GM12891 (cell line): ENCODE results near the gene ABI1.
A peak's percentile ranks its signal among the peaks of the same experiment; 100 is the strongest.

Source experiments
- DNase-seq: peaks from one replicate; pipeline ENCODE4 v3.0.0; 2011; ENCODE audit warnings: low spot score; ENCODE audit not compliant: insufficient read length
- FAIRE-seq: peaks from 2 replicates; lab custom pipeline; 2011; peaks lifted over from hg19 to GRCh38; lab: Jason Lieb, UNC
- PAX5 ChIP-seq: IDR thresholded peaks from 2 replicates; pipeline ENCODE4 v1.6.1; 2011; ENCODE audit warnings: low read length, moderate library complexity, mild to moderate bottlenecking; ENCODE audit not compliant: insufficient read depth, severe bottlenecking
- POLR2A ChIP-seq: IDR thresholded peaks from 2 replicates; pipeline ENCODE4 v1.6.1; 2011; ENCODE audit warnings: low read depth, low read length, control low read depth
- POLR2AphosphoS5 ChIP-seq: IDR thresholded peaks from 2 replicates; pipeline ENCODE4 v1.6.1; 2011; ENCODE audit warnings: low read depth, low read length, control low read depth
- POU2F2 ChIP-seq: IDR thresholded peaks from 2 replicates; pipeline ENCODE4 v1.6.1; 2011; ENCODE audit warnings: low read depth, mild to moderate bottlenecking, control low read depth, low read length, moderate library complexity
- SPI1 ChIP-seq: IDR thresholded peaks from 2 replicates; pipeline ENCODE4 v1.6.1; 2011; ENCODE audit warnings: low read depth, low read length, control low read depth
- TAF1 ChIP-seq: IDR thresholded peaks from 2 replicates; pipeline ENCODE4 v1.6.1; 2011; ENCODE audit warnings: low read depth, low read length, control low read depth

The ABI1 gene

DNA sequence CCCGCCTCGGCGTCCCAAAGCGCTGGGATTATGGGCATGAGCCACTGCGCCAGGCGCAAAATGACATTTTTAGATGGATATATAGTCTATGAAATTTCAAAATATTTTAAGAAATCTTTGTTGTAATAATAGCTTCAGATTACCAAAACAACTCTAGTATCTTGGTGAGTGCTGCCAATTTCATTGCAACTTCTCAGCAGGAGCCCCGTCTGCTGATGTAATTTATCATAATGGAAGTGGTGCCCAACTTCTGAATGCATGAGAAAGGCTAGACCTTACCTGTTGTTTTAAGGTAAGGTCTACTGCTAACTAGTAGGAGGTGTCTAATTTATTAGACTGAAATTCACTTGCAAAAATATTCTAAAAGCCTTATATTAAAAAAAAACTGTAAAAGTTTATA lies 143.3 kb downstream of the ABI1 start:
- DNase-seq = no peak
- no peak for FAIRE-seq
- no peak for TF ChIP-seq POLR2A
- TF ChIP-seq POU2F2 = no peak
- TF ChIP-seq POLR2AphosphoS5 = no peak
- no peak for TF ChIP-seq PAX5
- no peak for TF ChIP-seq SPI1
- TF ChIP-seq TAF1 = no peak

DNA sequence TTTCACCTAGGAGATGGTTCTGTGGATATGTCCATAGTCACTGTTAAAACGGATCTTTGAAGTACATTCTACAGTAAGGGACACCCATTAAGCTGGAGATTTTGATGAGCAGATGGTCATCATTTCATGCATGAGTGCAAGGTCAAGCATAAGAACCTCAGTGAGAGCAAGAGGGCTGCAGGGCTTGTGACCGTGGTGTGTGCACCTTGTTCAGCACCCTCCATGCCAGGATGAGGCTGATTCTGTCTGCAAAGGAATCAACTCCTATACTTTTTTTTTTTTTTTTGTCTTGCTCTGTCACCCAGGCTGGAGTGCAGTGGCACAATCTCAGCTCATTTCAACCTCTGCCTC lies 145.6 kb downstream of the ABI1 start:
- no peak for DNase-seq
- no peak for FAIRE-seq
- TF ChIP-seq SPI1 (no peak), POU2F2 (no peak), TAF1 (no peak), POLR2A (no peak), POLR2AphosphoS5 (no peak)

DNA sequence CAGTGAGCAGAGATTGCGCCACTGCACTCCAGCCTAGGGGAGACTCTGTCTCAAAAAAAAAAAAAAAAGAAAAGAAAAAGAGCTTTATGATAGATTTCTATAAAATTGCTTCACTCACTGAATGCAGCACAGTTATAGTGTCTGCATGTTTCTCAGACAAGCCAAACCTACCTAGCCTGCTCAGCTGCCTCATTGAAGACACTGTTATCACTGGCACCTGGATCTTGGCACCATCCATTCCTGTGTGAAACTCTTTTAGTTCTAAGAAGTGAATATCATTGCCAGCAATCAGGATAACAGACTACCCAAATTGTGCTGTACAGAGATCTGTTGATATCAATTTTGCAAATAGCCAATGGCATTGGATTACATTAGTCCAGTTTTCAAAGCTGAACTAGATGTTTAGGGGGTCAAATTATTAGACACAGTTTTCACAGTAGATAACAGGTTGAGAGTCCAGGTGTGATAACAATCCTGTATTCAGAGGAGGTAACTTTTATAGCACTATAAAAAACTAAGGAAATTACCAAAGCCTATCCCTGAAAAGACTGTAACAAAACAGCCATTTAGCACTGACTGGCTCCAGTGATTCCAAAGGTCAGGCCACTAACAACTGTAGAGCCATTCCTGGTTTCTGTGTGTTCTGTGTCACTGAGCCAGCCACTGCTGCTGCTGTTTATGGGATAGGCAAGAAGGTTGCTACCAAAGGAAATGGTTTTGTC lies 146.2 kb downstream of the ABI1 start:
- TF ChIP-seq PAX5 (no peak), TAF1 (no peak), POLR2AphosphoS5 (no peak), POU2F2 (no peak), SPI1 (no peak), POLR2A (no peak)
- DNase-seq (no peak), FAIRE-seq (no peak)

DNA sequence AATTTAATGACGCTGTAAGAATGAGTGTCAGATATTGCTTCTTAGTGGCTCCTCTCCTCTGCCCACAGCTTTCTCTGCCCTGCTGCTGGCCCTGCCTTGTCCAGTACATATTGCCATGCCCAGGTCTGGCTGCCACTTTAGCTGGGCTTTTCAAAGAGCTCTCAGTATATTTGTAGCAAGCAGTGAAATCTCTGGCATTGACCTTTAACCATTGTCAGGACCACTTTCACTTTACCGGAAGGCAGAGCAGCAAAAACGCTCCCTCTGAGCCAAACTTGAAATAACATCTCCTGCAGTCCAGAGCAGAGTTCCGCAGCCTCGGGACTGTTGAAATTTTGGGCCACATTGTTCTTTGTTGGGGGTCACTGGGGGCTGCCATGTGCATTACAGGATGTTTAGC lies 149.4 kb downstream of the ABI1 start:
- no peak for DNase-seq
- TF ChIP-seq TAF1 = no peak
- FAIRE-seq = no peak

DNA sequence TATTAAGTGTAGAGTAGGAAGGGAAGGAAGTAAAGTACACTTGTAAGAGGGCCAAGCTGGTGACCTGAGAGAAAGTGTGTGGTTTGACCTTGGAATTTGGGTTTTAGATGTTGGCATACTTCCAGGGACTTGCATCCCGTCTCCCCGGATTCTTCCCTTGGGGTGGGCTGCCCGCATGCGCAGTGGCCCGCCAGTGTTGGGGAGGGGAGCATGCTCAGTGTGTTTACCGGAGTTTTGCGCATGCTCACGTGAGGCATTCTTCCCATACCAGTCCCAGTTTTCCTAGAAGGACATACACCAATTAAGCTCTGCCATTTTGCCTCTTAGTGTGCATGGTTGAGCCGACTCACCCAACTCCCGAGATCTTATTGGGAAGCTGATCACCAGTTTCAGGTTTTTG lies 153.8 kb downstream of the ABI1 start:
- TF ChIP-seq POU2F2 = no peak
- no peak for TF ChIP-seq POLR2AphosphoS5
- TF ChIP-seq POLR2A = no peak
- TF ChIP-seq PAX5 = no peak
- no peak for TF ChIP-seq TAF1
- TF ChIP-seq SPI1 = no peak
- FAIRE-seq (no peak), DNase-seq (no peak)

DNA sequence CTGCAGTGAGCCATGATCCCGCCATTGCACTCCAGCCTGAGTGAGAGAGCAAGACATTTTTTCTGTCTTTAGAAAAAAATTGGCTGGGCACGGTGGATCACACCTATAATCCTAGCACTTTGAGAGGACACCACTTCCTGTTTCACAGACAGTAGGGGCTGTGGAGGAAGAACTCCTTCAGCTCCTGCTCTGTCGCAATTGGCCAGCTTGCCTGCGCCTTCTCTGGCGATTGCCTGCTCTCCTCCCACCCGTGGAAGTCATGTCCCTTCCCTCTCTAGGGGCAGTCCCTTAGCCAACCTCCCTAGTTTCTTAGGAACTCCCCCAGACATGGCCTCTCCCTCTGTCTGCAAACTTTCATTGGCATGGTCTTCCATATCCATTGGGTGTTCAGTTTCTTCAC lies 154.6 kb downstream of the ABI1 start:
- DNase-seq (no peak), FAIRE-seq (no peak)

DNA sequence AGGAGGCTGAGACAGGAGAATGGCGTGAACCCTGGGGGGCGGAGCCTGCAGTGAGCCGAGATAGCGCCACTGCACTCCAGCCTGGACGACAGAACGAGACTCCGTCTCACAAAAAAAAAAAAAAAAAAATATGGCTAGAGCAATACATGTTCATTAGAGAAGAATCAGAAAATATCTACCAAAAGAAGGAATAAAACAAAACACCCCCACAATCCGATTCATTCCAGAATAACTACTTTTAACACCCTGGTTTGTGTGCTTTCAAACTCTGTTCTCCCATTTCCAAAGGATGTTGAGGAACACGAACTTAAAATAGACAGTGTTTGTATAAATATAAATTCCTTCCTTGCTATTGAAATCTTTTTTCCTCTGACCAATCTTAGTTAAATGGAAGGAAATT lies 156.8 kb downstream of the ABI1 start:
- DNase-seq (no peak), FAIRE-seq (no peak)
- no peak for TF ChIP-seq POU2F2
- TF ChIP-seq PAX5 = no peak
- TF ChIP-seq POLR2A = no peak
- TF ChIP-seq SPI1 = no peak
- TF ChIP-seq POLR2AphosphoS5 = no peak
- no peak for TF ChIP-seq TAF1

More for the DNA sequence above, 154.6 kb downstream of the ABI1 start:
- TF ChIP-seq SPI1 (peak; percentile 35; the same call in 1 of the 2 replicates), PAX5 (no peak)

DNA sequence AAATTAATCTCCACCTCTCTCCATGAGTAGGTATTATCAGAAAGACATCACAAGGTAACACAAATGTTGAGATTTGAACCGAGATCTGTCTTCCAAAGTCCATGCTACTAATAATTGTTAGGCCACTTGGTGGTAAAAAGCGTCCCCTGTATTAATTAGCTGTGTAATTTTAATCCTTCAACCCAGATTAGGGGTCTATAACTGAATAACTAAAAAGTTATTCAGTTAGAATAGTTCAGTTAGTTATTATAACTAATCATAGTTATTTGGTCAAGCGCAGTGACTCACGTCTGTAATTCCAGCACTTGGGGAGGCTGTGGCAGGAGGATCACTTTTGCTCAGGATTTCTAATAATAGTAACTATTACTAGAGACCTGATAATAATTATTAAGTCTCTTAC lies 157.7 kb downstream of the ABI1 start:
- DNase-seq (no peak), FAIRE-seq (no peak)
- no peak for TF ChIP-seq SPI1
- no peak for TF ChIP-seq POLR2AphosphoS5
- TF ChIP-seq PAX5 = no peak
- no peak for TF ChIP-seq POU2F2

DNA sequence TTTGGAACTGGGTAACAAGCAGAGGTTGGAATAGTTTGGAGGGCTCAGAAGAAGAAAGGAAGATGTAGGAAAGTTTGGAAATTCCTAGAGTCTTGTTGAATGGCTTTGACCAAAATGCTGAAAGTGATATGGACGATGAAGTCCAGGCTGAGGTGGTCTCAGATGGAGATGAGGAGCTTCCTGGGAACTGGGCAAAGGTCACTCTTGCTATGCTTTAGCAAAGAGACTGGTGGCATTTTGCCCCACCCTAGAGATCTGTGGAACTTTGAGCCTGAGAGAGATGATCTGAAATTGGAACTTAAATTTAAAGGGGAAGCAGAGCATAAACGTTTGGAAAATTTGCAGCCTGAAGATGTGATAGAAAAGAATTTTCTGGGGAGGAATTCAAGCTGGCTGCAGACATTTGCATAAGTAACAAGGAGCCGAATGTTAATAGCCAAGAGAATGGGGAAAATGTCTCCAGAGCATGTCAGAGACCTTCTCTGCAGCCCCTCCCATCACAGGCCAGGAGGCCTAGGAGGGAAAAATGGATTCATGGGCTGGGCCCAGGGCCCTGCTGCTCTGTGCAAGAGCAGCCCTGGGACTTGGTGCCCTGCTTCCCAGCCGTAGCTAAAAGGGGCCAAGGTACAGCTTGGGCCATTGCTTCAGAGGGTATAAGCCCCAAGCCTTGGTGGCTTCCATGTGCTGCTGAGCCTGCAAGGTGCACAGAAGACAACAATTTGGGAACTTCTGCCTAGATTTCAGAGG lies 159.7 kb downstream of the ABI1 start:
- DNase-seq = no peak
- FAIRE-seq = no peak
- TF ChIP-seq PAX5 (no peak), POU2F2 (no peak), POLR2A (no peak), POLR2AphosphoS5 (no peak), TAF1 (no peak), SPI1 (no peak)

DNA sequence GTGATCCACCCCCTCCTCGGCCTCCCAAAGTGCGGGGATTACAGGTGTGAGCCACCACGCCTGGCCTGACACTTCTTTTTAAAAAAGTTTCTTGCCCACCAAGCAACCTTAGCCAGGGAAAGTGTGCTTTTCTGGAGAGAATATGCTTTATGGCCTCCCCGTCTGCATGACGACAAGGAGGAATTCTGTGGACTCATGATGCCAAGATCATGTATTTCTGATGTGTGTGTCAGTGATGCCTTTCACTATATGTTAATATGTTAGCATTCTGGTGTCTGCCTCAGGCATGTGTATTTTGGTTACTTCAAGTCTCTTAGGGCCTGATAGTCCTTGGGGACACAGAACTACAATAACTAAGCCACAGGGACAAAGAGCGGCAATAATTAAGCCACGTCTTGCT lies 161.1 kb downstream of the ABI1 start:
- no peak for DNase-seq
- TF ChIP-seq PAX5 (no peak), POLR2AphosphoS5 (no peak), POLR2A (no peak), POU2F2 (no peak), SPI1 (no peak), TAF1 (no peak)
- no peak for FAIRE-seq
